Measurements from ENCODE around the gene GRP. TPM values are rescaled to one million over a fixed set of nuclear protein-coding genes. Genes with fewer than 3 reads are reported as not detected.
A peak's percentile ranks its signal among the peaks of the same experiment; 100 is the strongest.

The GRP gene
- total RNA-seq, 1 experiment from 2014 or later = not detected

DNA sequence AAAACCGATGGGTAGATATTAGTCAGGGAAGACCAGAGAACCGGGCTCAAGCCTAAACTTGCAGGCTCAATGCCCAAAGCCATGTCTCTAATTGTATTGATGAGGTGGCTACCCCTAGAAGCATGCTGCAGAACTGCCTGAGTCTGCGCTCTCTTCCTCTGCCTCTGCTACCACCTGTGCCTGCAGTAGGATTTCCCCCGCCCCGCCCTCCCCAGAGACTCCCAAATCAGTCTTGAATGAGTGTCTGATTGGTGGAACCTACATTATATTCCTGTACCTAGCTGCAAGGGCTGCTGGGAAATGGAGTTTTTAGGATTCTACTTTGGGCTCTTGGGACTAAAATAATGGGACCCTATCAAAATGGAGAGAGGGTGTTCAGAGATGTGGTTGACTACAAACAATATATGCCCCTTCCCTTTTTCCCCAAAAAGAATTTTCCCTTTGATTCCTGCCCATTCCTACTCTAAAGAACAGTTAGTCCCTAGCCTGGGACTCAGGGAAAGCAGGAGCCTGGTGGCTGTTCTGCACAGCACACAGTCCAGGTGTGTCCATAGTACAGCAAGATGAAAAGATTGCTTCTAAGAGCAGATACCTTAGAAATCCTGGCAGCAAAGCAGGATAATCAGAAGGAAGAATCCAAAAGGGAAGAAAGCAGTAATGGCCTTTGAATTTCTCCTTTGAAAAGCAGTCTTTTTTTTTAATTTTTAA, 12.5 kb downstream of the GRP start:
- RAD21 ChIA-PET (ENCODE audit: low non-redundant PET in 1 of 2, low total read pairs in 2 of 2, uncharacterized antibody in 2 of 2, unreplicated experiment in 2 of 2) = no interaction called here
- no peak overlapping the region for H3K4me2 ChIP-seq (ENCODE audit: low read length)
- no TSS peak for BruUV-seq (replicated peaks)
- H2AFZ ChIP-seq (ENCODE audit: low read depth, low read length, poor library complexity, severe bottlenecking) = no peak overlapping the region
- no peak for DNase-seq (ENCODE audit: low read depth, low spot score)
- H3K4me1 ChIP-seq (ENCODE audit: control insufficient read depth in 1 of 2, insufficient read depth in 2 of 2, low read length in 2 of 2) = no peaks in the 10 kb centered on the region
- H4K20me1 ChIP-seq (ENCODE audit: insufficient read depth) = no peaks in the 10 kb centered on the region
- intact Hi-C loops (cut with micrococcal nuclease) = no loop called here
- CTCF ChIA-PET = interaction anchor here (1.0 kb wide), 1 partner anchor 17 kb away, joined by 6 read pairs; no protein-coding TSS in a partner anchor
- no peaks in the 10 kb centered on the region for H3K9me3 ChIP-seq (ENCODE audit: control insufficient read depth in 1 of 2, insufficient read depth in 1 of 2, low read depth in 1 of 2, low read length in 2 of 2)
- H3K9ac ChIP-seq (ENCODE audit: low read length) = no peak overlapping the region
- peak; percentile 61 for ATAC-seq
- POLR2A ChIA-PET = no interaction called here
- H3K4me3 ChIP-seq (replicated peaks in 1 of 2; ENCODE audit: low read depth in 1 of 2, low read length in 2 of 2) = no peak overlapping the region
- TF ChIP-seq RAD21 (IDR thresholded peaks at IDR 0.05; ENCODE audit: low read depth) = no peak
- H3K27me3 ChIP-seq (ENCODE audit: insufficient read depth, low read length) = peaks cover 43% of the 10 kb centered on the region
- H3K79me2 ChIP-seq (ENCODE audit: insufficient read depth, low read length) = no peaks in the 10 kb centered on the region
- no peak overlapping the region for H3K27ac ChIP-seq (ENCODE audit: low read depth, low read length)
- H3K9me2 ChIP-seq (ENCODE audit: insufficient read depth) = no peaks in the 10 kb centered on the region
- H3K36me3 ChIP-seq (ENCODE audit: control insufficient read depth in 1 of 2, insufficient read depth in 2 of 2, low read length in 2 of 2) = no peaks in the 10 kb centered on the region

DNA sequence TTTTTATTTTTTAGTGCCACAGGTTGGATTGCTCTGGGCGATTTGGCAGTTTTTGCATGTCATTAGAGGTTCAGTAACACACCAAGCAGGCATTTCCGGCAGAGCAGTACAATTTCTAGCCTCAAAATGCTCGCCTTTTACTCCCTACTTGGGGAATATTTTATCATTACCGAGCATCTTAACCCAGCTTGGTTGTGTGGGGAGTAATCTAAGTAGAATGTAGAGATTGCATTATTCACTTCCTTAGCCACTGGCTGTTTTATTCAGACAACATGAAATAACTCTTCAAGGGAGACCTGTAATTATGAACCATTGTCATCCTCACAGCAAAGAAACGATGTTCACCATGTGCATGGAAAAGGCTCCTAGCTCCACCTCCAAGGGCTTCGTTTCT, 13.1 kb downstream of the GRP start:
- no peaks in the 10 kb centered on the region for H4K20me1 ChIP-seq (ENCODE audit: insufficient read depth)
- no peak overlapping the region for H3K4me2 ChIP-seq (ENCODE audit: low read length)
- ChIA-PET POLR2A (no interaction called here), RAD21 (ENCODE audit: low non-redundant PET in 1 of 2, low total read pairs in 2 of 2, uncharacterized antibody in 2 of 2, unreplicated experiment in 2 of 2) (no interaction called here), CTCF (interaction anchor here (1.0 kb wide), 1 partner anchor 16 kb away, joined by 6 read pairs; no protein-coding TSS in a partner anchor)
- no peaks in the 10 kb centered on the region for H3K4me1 ChIP-seq (ENCODE audit: control insufficient read depth in 1 of 2, insufficient read depth in 2 of 2, low read length in 2 of 2)
- TF ChIP-seq, protein P1, sequence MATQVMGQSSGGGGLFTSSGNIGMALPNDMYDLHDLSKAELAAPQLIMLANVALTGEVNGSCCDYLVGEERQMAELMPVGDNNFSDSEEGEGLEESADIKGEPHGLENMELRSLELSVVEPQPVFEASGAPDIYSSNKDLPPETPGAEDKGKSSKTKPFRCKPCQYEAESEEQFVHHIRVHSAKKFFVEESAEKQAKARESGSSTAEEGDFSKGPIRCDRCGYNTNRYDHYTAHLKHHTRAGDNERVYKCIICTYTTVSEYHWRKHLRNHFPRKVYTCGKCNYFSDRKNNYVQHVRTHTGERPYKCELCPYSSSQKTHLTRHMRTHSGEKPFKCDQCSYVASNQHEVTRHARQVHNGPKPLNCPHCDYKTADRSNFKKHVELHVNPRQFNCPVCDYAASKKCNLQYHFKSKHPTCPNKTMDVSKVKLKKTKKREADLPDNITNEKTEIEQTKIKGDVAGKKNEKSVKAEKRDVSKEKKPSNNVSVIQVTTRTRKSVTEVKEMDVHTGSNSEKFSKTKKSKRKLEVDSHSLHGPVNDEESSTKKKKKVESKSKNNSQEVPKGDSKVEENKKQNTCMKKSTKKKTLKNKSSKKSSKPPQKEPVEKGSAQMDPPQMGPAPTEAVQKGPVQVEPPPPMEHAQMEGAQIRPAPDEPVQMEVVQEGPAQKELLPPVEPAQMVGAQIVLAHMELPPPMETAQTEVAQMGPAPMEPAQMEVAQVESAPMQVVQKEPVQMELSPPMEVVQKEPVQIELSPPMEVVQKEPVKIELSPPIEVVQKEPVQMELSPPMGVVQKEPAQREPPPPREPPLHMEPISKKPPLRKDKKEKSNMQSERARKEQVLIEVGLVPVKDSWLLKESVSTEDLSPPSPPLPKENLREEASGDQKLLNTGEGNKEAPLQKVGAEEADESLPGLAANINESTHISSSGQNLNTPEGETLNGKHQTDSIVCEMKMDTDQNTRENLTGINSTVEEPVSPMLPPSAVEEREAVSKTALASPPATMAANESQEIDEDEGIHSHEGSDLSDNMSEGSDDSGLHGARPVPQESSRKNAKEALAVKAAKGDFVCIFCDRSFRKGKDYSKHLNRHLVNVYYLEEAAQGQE (IDR thresholded peaks at IDR 0.05; ENCODE audit: low read depth) = no peak
- TF ChIP-seq POLR2A (IDR thresholded peaks at IDR 0.05; ENCODE audit: borderline replicate concordance, extremely low read depth, insufficient read depth, insufficient read length) (no peak), YY1 (IDR thresholded peaks at IDR 0.05; ENCODE audit: extremely low read depth, insufficient replicate concordance, low read depth, low read length) (no peak), POLR2AphosphoS5 (IDR thresholded peaks at IDR 0.05; ENCODE audit: low read depth, low read length) (no peak), SP1 (IDR thresholded peaks at IDR 0.05; ENCODE audit: low read depth) (no peak), SRF (IDR thresholded peaks at IDR 0.05; ENCODE audit: low read depth) (no peak)
- no peak overlapping the region for H2AFZ ChIP-seq (ENCODE audit: low read depth, low read length, poor library complexity, severe bottlenecking)
- no peak overlapping the region for H3K27ac ChIP-seq (ENCODE audit: low read depth, low read length)
- H3K79me2 ChIP-seq (ENCODE audit: insufficient read depth, low read length) = no peaks in the 10 kb centered on the region
- no peak overlapping the region for H3K9ac ChIP-seq (ENCODE audit: low read length)
- no peaks in the 10 kb centered on the region for H3K9me3 ChIP-seq (ENCODE audit: control insufficient read depth in 1 of 2, insufficient read depth in 1 of 2, low read depth in 1 of 2, low read length in 2 of 2)
- peaks cover 37% of the 10 kb centered on the region for H3K27me3 ChIP-seq (ENCODE audit: insufficient read depth, low read length)
- no peaks in the 10 kb centered on the region for H3K36me3 ChIP-seq (ENCODE audit: control insufficient read depth in 1 of 2, insufficient read depth in 2 of 2, low read length in 2 of 2)
- no TSS peak for BruUV-seq (replicated peaks)
- H3K9me2 ChIP-seq (ENCODE audit: insufficient read depth) = no peaks in the 10 kb centered on the region
- no peak overlapping the region for H3K4me3 ChIP-seq (replicated peaks in 1 of 2; ENCODE audit: low read depth in 1 of 2, low read length in 2 of 2)
- ATAC-seq = no peak
- intact Hi-C loops (cut with micrococcal nuclease) = no loop called here
- DNase-seq (ENCODE audit: low read depth, low spot score) = no peak
